ACC112 (cell line): ENCODE results near the gene DHX35.
A peak's percentile ranks its signal among the peaks of the same experiment; 100 is the strongest.

Experiments used
- H2AFZ ChIP-seq: fragments of 200-600 bp; sonication (generic); one replicate; pipeline ENCODE4 v1.6.0; 2017; ENCODE audit warnings: antibody characterized with exemption, low read length; ENCODE audit not compliant: unreplicated experiment
- H3K27ac ChIP-seq: fragments of 200-600 bp; sonication (generic); 2 replicates; pipeline ENCODE4 v1.5.1; 2014; ENCODE audit warnings: low read depth, mild to moderate bottlenecking, antibody characterized with exemption, low read length, moderate library complexity
- H3K27me3 ChIP-seq: fragments of 200-600 bp; sonication (generic); 2 replicates; pipeline ENCODE4 v1.6.1; 2014; ENCODE audit warnings: mild to moderate bottlenecking, antibody characterized with exemption, low read length, moderate library complexity, mixed read lengths; ENCODE audit not compliant: insufficient read depth
- H3K36me3 ChIP-seq: fragments of 200-600 bp; sonication (generic); 2 replicates; pipeline ENCODE4 v1.6.1; 2016; ENCODE audit warnings: mild to moderate bottlenecking, antibody characterized with exemption, low read length, moderate library complexity, mixed read lengths; ENCODE audit not compliant: insufficient read depth
- H3K4me1 ChIP-seq: fragments of 200-600 bp; sonication (generic); one replicate; pipeline ENCODE4 v1.6.1; 2016; ENCODE audit warnings: low read length, mixed read lengths; ENCODE audit not compliant: insufficient read depth, unreplicated experiment, control insufficient read depth
- H3K4me3 ChIP-seq: fragments of 200-600 bp; sonication (generic); 2 replicates; pipeline ENCODE4 v1.5.1; 2014; ENCODE audit warnings: mild to moderate bottlenecking, low read depth, low read length
- H3K79me2 ChIP-seq: fragments of 200-600 bp; sonication (generic); one replicate; pipeline ENCODE4 v1.6.0; 2016; ENCODE audit warnings: low read length; ENCODE audit not compliant: control insufficient read depth, unreplicated experiment, insufficient read depth

The DHX35 gene

GRCh38 chr20:39049684-39050554 is 87.8 kb downstream of the DHX35 start:
- H3K27ac ChIP-seq: no peak overlapping the region
- peaks cover 22% of the 10 kb centered on the region for H3K27me3 ChIP-seq

GRCh38 chr20:39050555-39050902 is 88.4 kb downstream of the DHX35 start:
- no peak overlapping the region for H3K27ac ChIP-seq
- H3K79me2 ChIP-seq: no peaks in the 10 kb centered on the region
- peak overlapping the region; percentile 39 for H2AFZ ChIP-seq
- peaks cover 28% of the 10 kb centered on the region for H3K27me3 ChIP-seq
- no peaks in the 10 kb centered on the region for H3K4me1 ChIP-seq
- H3K4me3 ChIP-seq: peak overlapping the region; percentile 76
- no peaks in the 10 kb centered on the region for H3K36me3 ChIP-seq

More at GRCh38 chr20:39049684-39050554, 87.8 kb downstream of the DHX35 start:
- Histone ChIP-seq H3K36me3 (no peaks in the 10 kb centered on the region), H3K79me2 (no peaks in the 10 kb centered on the region), H2AFZ (peak overlapping the region; percentile 44), H3K4me3 (peak overlapping the region; percentile 76), H3K4me1 (no peaks in the 10 kb centered on the region)

- no peaks in the 10 kb centered on the region for H3K36me3 ChIP-seq
- H3K79me2 ChIP-seq: no peaks in the 10 kb centered on the region
- H2AFZ ChIP-seq: no peak overlapping the region
- H3K4me1 ChIP-seq: no peaks in the 10 kb centered on the region
- H3K27me3 ChIP-seq: peaks cover 48% of the 10 kb centered on the region
- no peak overlapping the region for H3K4me3 ChIP-seq
- H3K27ac ChIP-seq: no peak overlapping the region
These were observed 90.5 kb downstream of the DHX35 start for GRCh38 chr20:39052676-39053075.

GRCh38 chr20:39057143-39057542 is 95.0 kb downstream of the DHX35 start:
- no peaks in the 10 kb centered on the region for H3K4me1 ChIP-seq
- no peaks in the 10 kb centered on the region for H3K36me3 ChIP-seq
- H2AFZ ChIP-seq: no peak overlapping the region
- H3K79me2 ChIP-seq: no peaks in the 10 kb centered on the region
- H3K4me3 ChIP-seq: no peak overlapping the region
- peaks cover 51% of the 10 kb centered on the region for H3K27me3 ChIP-seq
- no peak overlapping the region for H3K27ac ChIP-seq

GRCh38 chr20:39057911-39058310 is 95.8 kb downstream of the DHX35 start:
- H3K27ac ChIP-seq: no peak overlapping the region
- no peaks in the 10 kb centered on the region for H3K79me2 ChIP-seq
- H3K4me1 ChIP-seq: no peaks in the 10 kb centered on the region
- no peak overlapping the region for H2AFZ ChIP-seq
- H3K36me3 ChIP-seq: no peaks in the 10 kb centered on the region
- peaks cover 46% of the 10 kb centered on the region for H3K27me3 ChIP-seq
- no peak overlapping the region for H3K4me3 ChIP-seq

- no peak overlapping the region for H3K27ac ChIP-seq
- H3K36me3 ChIP-seq: no peaks in the 10 kb centered on the region
- H3K4me1 ChIP-seq: no peaks in the 10 kb centered on the region
- H3K27me3 ChIP-seq: peaks cover 41% of the 10 kb centered on the region
- no peak overlapping the region for H2AFZ ChIP-seq
- H3K79me2 ChIP-seq: no peaks in the 10 kb centered on the region
- H3K4me3 ChIP-seq: no peak overlapping the region
These were observed 96.9 kb downstream of the DHX35 start for GRCh38 chr20:39059036-39059435.

- Histone ChIP-seq H3K36me3 (no peaks in the 10 kb centered on the region), H3K4me1 (peaks cover 6% of the 10 kb centered on the region), H3K79me2 (no peaks in the 10 kb centered on the region), H3K27ac (no peak overlapping the region), H3K4me3 (no peak overlapping the region), H2AFZ (no peak overlapping the region), H3K27me3 (peaks cover 21% of the 10 kb centered on the region)
These were observed 104.5 kb downstream of the DHX35 start for GRCh38 chr20:39066471-39067242.

- peaks cover 22% of the 10 kb centered on the region for H3K27me3 ChIP-seq
- H3K36me3 ChIP-seq: no peaks in the 10 kb centered on the region
- peaks cover 6% of the 10 kb centered on the region for H3K4me1 ChIP-seq
- H3K27ac ChIP-seq: no peak overlapping the region
- H3K4me3 ChIP-seq: no peak overlapping the region
- H2AFZ ChIP-seq: no peak overlapping the region
- no peaks in the 10 kb centered on the region for H3K79me2 ChIP-seq
These were observed 105.5 kb downstream of the DHX35 start for GRCh38 chr20:39067526-39068216.

- Histone ChIP-seq H3K79me2 (no peaks in the 10 kb centered on the region), H3K27ac (no peak overlapping the region), H3K27me3 (peaks cover 38% of the 10 kb centered on the region), H3K36me3 (no peaks in the 10 kb centered on the region), H3K4me1 (peaks cover 6% of the 10 kb centered on the region), H3K4me3 (no peak overlapping the region), H2AFZ (no peak overlapping the region)
These were observed 107.8 kb downstream of the DHX35 start for GRCh38 chr20:39069976-39070375.

GRCh38 chr20:39070484-39071231 is 108.5 kb downstream of the DHX35 start:
- Histone ChIP-seq H3K27me3 (peaks cover 45% of the 10 kb centered on the region), H3K79me2 (no peaks in the 10 kb centered on the region), H3K36me3 (no peaks in the 10 kb centered on the region), H3K27ac (no peak overlapping the region), H3K4me3 (no peak overlapping the region), H3K4me1 (peaks cover 6% of the 10 kb centered on the region), H2AFZ (no peak overlapping the region)
